PC-3 (cell line): ENCODE measurements around the gene NAIF1. TPM values are rescaled to one million over a fixed set of nuclear protein-coding genes. Genes with fewer than 3 reads are reported as not detected.

ENCODE experiments used
- ATAC-seq: fragments of 200-7000 bp; cut with Tn5 transposase; 2 replicates; pipeline ENCODE4 v1.9.1; 2020; ENCODE audit warnings: mild to moderate bottlenecking, moderate library complexity
- BruUV-seq: library from RNA; stranded (reverse); fragments of 400-500 nt; replicated peaks from 2 replicates; lab custom pipeline; 2021; lab: Mats Ljungman, UMichigan
- CTCF ChIA-PET: fragments of 300-600 bp; sonication (Branson Sonifier 250); formaldehyde crosslinking; loops from one replicate; lab custom pipeline; 2022; ENCODE audit warnings: antibody characterized with exemption; lab: Charles Lee
- POLR2A ChIA-PET: fragments of 300-600 bp; sonication (Branson Sonifier 250); formaldehyde crosslinking; loops from one replicate; lab custom pipeline; 2022; ENCODE audit warnings: antibody characterized with exemption; ENCODE audit not compliant: unreplicated experiment; lab: Charles Lee
- DNase-seq: peaks from one replicate; pipeline ENCODE4 v3.0.0-alpha.2; 2015
- H2AFZ ChIP-seq: fragments of 300-600 bp; sonication (generic); 2 replicates; pipeline ENCODE4 v1.6.0; 2016; ENCODE audit warnings: antibody characterized with exemption, low read length
- H3F3A ChIP-seq: fragments of 300-600 bp; sonication (generic); one replicate; pipeline ENCODE4 v1.6.0; 2017; ENCODE audit warnings: antibody characterized with exemption, low read length, control low read depth, mild to moderate bottlenecking; ENCODE audit not compliant: unreplicated experiment
- H3K27ac ChIP-seq: fragments of 300-600 bp; sonication (generic); 2 replicates; pipeline ENCODE4 v1.5.1; 2016; ENCODE audit warnings: mild to moderate bottlenecking, low read length
- H3K27me3 ChIP-seq: fragments of 300-600 bp; sonication (generic); 2 replicates; pipeline ENCODE4 v1.6.1; 2016; ENCODE audit warnings: low read length, mixed read lengths
- H3K36me3 ChIP-seq: fragments of 300-600 bp; sonication (generic); 2 replicates; pipeline ENCODE4 v1.6.1; 2016; ENCODE audit warnings: low read depth, mixed run types, low read length, mixed read lengths
- H3K4me1 ChIP-seq: fragments of 300-600 bp; sonication (generic); 2 replicates; pipeline ENCODE4 v1.5.1; 2016; ENCODE audit warnings: low read length; ENCODE audit not compliant: insufficient read depth
- H3K4me2 ChIP-seq: fragments of 300-600 bp; sonication (generic); 2 replicates; pipeline ENCODE4 v1.6.0; 2016; ENCODE audit warnings: low read length
- H3K4me3 ChIP-seq: fragments of 300-600 bp; sonication (generic); 2 replicates; pipeline ENCODE4 v1.5.1; 2016; ENCODE audit warnings: mild to moderate bottlenecking, low read length, mixed read lengths
- H3K79me2 ChIP-seq: fragments of 300-600 bp; sonication (generic); 2 replicates; pipeline ENCODE4 v1.6.1; 2017; ENCODE audit warnings: low read length, mixed read lengths
- H3K9ac ChIP-seq: fragments of 300-600 bp; sonication (generic); 2 replicates; pipeline ENCODE4 v1.6.0; 2016; ENCODE audit warnings: mild to moderate bottlenecking, low read length
- H3K9me2 ChIP-seq: fragments of 300-600 bp; sonication (generic); replicated peaks from 2 replicates; pipeline ENCODE4 v1.6.1; 2016; ENCODE audit warnings: mixed run types, low read length, mixed read lengths
- H3K9me3 ChIP-seq: fragments of 300-600 bp; sonication (generic); 2 replicates; pipeline ENCODE4 v1.6.1; 2016; ENCODE audit warnings: low read length, mixed read lengths
- H4K20me1 ChIP-seq: fragments of 300-600 bp; sonication (generic); 2 replicates; pipeline ENCODE4 v1.6.1; 2016; ENCODE audit warnings: low read length, mixed read lengths
- CTCF ChIP-seq: fragments of 300-600 bp; sonication (generic); conservative IDR thresholded peaks from 2 replicates; pipeline ENCODE4 v1.5.1; 2017; ENCODE audit warnings: antibody characterized with exemption, low read depth, mild to moderate bottlenecking, low read length
- EZH2 ChIP-seq: fragments of 300-600 bp; sonication (generic); IDR thresholded peaks from one replicate; pipeline ENCODE4 v1.6.1; 2017; ENCODE audit warnings: antibody characterized with exemption, mild to moderate bottlenecking, low read length; ENCODE audit not compliant: unreplicated experiment
- EZH2phosphoT487 ChIP-seq: fragments of 300-600 bp; sonication (generic); IDR thresholded peaks from 2 replicates; pipeline ENCODE4 v1.6.1; 2018; ENCODE audit warnings: mild to moderate bottlenecking, antibody characterized with exemption, low read length, borderline replicate concordance
- intact Hi-C: fragments of 100-400 bp; cut with micrococcal nuclease; formaldehyde crosslinking; loops from 2 replicates; pipeline ENCODE4 v1.9.0; 2023
- total RNA-seq: library from RNA; depleted of rRNA; stranded (reverse); fragments of >200 nt; gene quantifications from 2 replicates; pipeline ENCODE4 v1.2.3, GENCODE V29; 2014

The NAIF1 gene
- total RNA-seq, 1 experiment from 2014 or later = 8.4 TPM

DNA sequence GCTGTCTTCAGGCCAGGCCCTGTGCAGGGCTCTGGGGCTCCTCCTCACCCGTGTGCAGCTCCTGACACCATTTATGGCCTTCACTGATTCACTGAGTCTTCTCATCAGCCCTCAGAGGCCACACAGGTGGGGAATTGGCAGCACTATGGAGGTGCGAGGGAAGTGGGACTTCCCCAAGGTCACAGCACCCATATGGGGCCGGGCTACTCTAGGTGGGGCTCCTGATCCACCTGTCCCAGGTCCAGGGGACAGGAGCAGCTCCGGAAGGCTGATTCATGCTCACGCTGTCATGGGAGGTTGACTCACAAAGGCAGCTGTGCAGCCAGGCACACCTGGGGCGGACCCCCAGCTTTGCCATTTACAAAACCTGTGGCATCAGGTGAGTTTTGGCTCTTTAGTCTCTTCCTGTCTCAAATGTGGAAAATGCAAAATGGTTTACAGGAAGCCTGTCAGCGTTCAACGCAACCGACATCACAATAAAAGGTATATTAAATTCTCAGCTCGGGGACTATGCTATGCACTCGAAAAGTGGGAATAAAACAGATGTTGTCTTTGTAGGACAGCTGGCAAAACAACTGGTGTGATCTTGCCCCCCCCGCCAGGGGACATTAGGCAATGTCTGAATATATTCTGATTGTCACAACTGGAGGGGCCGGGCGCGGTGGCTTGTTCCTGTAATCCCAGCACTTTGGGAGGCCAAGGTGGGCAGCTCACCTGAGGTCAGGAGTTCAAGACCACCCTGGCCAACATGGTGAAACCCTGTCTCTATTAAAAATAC is 15.0 kb downstream of the NAIF1 start:
- Histone ChIP-seq H4K20me1 (no peaks in the 10 kb centered on the region), H3K79me2 (no peaks in the 10 kb centered on the region), H3K9me2 (no peaks in the 10 kb centered on the region), H3K27me3 (no peaks in the 10 kb centered on the region), H3K4me3 (no peak overlapping the region), H3K27ac (peak overlapping the region; percentile 94), H3F3A (no peaks in the 10 kb centered on the region), H3K9ac (peak overlapping the region; percentile 37), H3K4me2 (peak overlapping the region; percentile 56), H2AFZ (0 out of 2 replicates have a peak overlapping the region, but pooled peaks have one; percentile 15), H3K9me3 (no peaks in the 10 kb centered on the region), H3K4me1 (peaks cover 31% of the 10 kb centered on the region), H3K36me3 (no peaks in the 10 kb centered on the region)
- intact Hi-C loops = no loop called here
- BruUV-seq = no TSS peak
- DNase-seq (peak; percentile 80), ATAC-seq (peak; percentile 53)
- ChIA-PET CTCF (no interaction called here), POLR2A (no interaction called here)
- TF ChIP-seq EZH2phosphoT487 (no peak), EZH2 (no peak), CTCF (no peak)

DNA sequence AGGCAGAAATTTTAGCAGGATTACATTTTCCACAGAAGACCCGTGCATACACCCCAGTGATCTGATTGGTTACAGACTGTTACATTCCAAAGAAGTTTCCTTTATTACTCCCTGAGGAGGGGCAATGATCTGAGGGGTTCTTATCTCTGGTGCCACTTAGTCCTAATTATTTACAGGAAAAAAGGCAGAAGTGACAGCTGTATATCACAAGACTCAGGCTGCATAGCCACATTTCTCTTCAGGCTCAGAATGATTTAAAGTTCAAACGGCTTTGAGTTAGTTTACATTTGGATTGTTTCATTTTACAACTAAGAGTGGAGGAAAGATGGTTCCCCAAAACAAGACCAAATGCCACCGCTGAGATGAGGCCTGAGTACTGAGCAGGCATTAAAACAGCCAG is 17.3 kb downstream of the NAIF1 start:
- ChIA-PET POLR2A (no interaction called here), CTCF (no interaction called here)
- ATAC-seq (no peak), DNase-seq (no peak)
- BruUV-seq = no TSS peak
- H2AFZ ChIP-seq = no peak overlapping the region
- TF ChIP-seq EZH2phosphoT487 = no peak
- TF ChIP-seq EZH2 = no peak
- no peak for TF ChIP-seq CTCF
- no peak overlapping the region for H3K9ac ChIP-seq
- H3K4me3 ChIP-seq = no peak overlapping the region
- no peak overlapping the region for H3K27ac ChIP-seq
- H3K4me1 ChIP-seq = peaks cover 29% of the 10 kb centered on the region
- intact Hi-C loops = no loop called here
- no peaks in the 10 kb centered on the region for H3F3A ChIP-seq
- no peaks in the 10 kb centered on the region for H3K9me2 ChIP-seq
- no peaks in the 10 kb centered on the region for H3K79me2 ChIP-seq
- no peaks in the 10 kb centered on the region for H3K9me3 ChIP-seq
- H4K20me1 ChIP-seq = no peaks in the 10 kb centered on the region
- H3K4me2 ChIP-seq = 0 out of 2 replicates have a peak overlapping the region, but pooled peaks have one; percentile 22
- no peaks in the 10 kb centered on the region for H3K27me3 ChIP-seq
- H3K36me3 ChIP-seq = no peaks in the 10 kb centered on the region

DNA sequence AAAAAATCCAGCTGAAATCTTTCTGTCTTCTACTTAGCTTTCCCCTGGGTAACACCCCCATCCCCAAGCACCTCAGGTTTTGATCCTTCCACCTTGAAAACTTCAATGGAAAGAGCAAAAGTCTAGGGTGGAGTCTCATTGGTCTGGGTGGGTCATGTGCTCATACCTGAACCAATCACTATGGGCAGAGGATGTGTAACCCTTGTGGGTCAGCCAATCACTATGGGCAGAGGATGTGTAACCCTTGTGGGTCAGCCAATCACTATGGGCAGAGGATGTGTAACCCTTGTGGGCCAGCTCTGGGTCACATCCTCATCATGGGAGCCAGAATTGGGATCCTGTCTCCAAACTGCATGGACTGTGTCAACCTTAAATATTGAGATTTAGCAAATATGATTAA is 18.5 kb downstream of the NAIF1 start:
- H2AFZ ChIP-seq = no peak overlapping the region

More for the DNA sequence above, 18.5 kb downstream of the NAIF1 start:
- Histone ChIP-seq H3K9me3 (no peaks in the 10 kb centered on the region), H3K27ac (no peak overlapping the region), H3K4me3 (no peak overlapping the region), H3K4me1 (peaks cover 29% of the 10 kb centered on the region), H3K4me2 (no peak overlapping the region), H3K79me2 (no peaks in the 10 kb centered on the region), H3K9me2 (no peaks in the 10 kb centered on the region), H3F3A (no peaks in the 10 kb centered on the region), H4K20me1 (no peaks in the 10 kb centered on the region), H3K9ac (no peak overlapping the region), H3K27me3 (no peaks in the 10 kb centered on the region), H3K36me3 (no peaks in the 10 kb centered on the region)
- POLR2A ChIA-PET = no interaction called here
- intact Hi-C loops = no loop called here
- no peak for DNase-seq
- no TSS peak for BruUV-seq
- TF ChIP-seq EZH2phosphoT487 (no peak), CTCF (no peak)
- CTCF ChIA-PET = interaction anchor here (0.6 kb wide), 1 partner anchor 88 kb away, joined by 8 read pairs; no protein-coding TSS in a partner anchor
- no peak for ATAC-seq
